ENCODE data around the gene PCBP2.

DNA sequence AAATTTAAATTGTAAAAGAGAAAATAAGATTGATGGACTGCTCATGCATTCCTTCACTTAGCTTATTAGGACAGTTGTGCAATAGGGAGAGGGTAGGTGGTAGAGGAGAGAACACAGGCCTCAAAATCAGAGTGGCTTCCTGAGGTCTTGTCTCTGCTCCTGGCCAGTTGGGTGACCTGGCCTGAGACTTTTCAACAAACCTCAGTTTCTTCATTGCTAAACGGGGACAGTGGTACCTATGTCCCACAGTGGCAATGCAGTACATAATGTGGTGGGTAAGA is 44.8 kb downstream of the PCBP2 start:
- TF ChIP-seq, protein P1, sequence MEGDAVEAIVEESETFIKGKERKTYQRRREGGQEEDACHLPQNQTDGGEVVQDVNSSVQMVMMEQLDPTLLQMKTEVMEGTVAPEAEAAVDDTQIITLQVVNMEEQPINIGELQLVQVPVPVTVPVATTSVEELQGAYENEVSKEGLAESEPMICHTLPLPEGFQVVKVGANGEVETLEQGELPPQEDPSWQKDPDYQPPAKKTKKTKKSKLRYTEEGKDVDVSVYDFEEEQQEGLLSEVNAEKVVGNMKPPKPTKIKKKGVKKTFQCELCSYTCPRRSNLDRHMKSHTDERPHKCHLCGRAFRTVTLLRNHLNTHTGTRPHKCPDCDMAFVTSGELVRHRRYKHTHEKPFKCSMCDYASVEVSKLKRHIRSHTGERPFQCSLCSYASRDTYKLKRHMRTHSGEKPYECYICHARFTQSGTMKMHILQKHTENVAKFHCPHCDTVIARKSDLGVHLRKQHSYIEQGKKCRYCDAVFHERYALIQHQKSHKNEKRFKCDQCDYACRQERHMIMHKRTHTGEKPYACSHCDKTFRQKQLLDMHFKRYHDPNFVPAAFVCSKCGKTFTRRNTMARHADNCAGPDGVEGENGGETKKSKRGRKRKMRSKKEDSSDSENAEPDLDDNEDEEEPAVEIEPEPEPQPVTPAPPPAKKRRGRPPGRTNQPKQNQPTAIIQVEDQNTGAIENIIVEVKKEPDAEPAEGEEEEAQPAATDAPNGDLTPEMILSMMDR (IDR thresholded peaks at IDR 0.05) = no peak
- no peak for TF ChIP-seq YY1 (IDR thresholded peaks at IDR 0.05; ENCODE audit: low read depth)
- TF ChIP-seq EP300 (IDR thresholded peaks at IDR 0.05; ENCODE audit: borderline replicate concordance in 1 of 2, low read depth in 1 of 2, low read length in 1 of 2) = no peak
- no peak for TF ChIP-seq SMC3 (IDR thresholded peaks at IDR 0.05; ENCODE audit: low read depth, low read length)
- TF ChIP-seq TAF1 (IDR thresholded peaks at IDR 0.05; ENCODE audit: borderline replicate concordance, low read depth, low read length) = no peak
- TF ChIP-seq SIN3A (IDR thresholded peaks at IDR 0.05; ENCODE audit: borderline replicate concordance, low read depth, low read length) = no peak
- no peak for TF ChIP-seq NRF1 (IDR thresholded peaks at IDR 0.05; ENCODE audit: low read depth, low read length)
- TF ChIP-seq ZBTB33 (IDR thresholded peaks at IDR 0.05; ENCODE audit: borderline replicate concordance, low read depth) = no peak
- no peak for TF ChIP-seq RXRA (IDR thresholded peaks at IDR 0.05; ENCODE audit: borderline replicate concordance, low read depth)
- no peak for TF ChIP-seq REST (IDR thresholded peaks at IDR 0.05; ENCODE audit: low read depth, low read length)
- no peak for TF ChIP-seq TCF12 (IDR thresholded peaks at IDR 0.05)
- no peak for TF ChIP-seq EZH2phosphoT487 (IDR thresholded peaks at IDR 0.05; ENCODE audit: borderline replicate concordance, low read depth)
